ENCODE results near the gene RCCD1.
A peak's percentile ranks its signal among the peaks of the same experiment; 100 is the strongest.

GRCh38 chr15:90931828-90932659 lies 22.6 kb upstream of the RCCD1 start, which contains the start of gene HDDC3:
- TF ChIP-seq CTCF (IDR thresholded peaks at IDR 0.05): peak; percentile 81 to 89 (median 85)
- peak; percentile 56 for TF ChIP-seq POLR2A (IDR thresholded peaks at IDR 0.05)

Data from breast epithelium (tissue), 3 donors.